ENCODE data around the gene FAIM.
"Not testable (repeated sequence)": the region's sequence is repeated elsewhere in the genome, so short reads cannot be mapped to it uniquely, and the experiment has no call there.

The FAIM gene

DNA sequence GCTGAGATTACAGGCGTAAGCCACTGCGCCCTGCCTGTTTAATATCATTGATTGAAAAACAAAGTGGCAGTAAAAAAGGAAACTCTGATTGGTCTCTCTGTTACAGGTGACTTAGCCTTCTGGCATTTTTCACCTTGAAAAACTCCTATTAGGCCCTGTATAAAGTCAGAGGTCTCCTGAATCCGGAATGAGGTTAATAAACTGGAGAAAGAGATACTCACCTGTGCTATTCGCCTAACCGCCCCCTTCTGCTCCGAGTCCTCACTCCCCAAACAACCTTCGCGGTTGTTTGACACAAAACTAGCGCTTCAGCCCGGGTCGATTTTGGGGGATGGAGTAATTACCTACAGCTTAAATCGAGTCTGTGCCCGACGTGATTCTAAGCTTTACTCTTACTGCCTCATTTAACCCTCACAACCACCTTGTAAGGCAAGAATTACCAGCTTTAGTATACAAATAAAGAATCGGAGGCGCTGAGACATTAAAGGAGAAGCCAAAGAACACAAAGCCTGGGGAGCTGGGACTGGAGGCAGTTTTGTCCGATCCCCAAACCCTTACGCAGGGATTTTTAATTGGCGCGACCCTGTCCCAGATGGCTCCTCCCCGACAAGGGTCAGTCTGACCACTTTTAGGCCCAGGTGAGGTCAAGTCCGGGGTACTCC lies 15.0 kb upstream of the FAIM start:
- Mint-ChIP-seq H3K4me1 (peaks cover 6 to 15% of the 10 kb centered on the region in 2 donors), H3K27ac (peak overlapping the region; percentile 92), H3K4me3 (peak overlapping the region; percentile 84 to 95), H3K36me3 (no peaks in the 10 kb centered on the region), H3K27me3 (no peaks in the 10 kb centered on the region), H3K9me3 (peaks cover 0 to 2% of the 10 kb centered on the region in 2 donors)
- DNase-seq (no peak), ATAC-seq (replicated peaks) (no peak)

DNA sequence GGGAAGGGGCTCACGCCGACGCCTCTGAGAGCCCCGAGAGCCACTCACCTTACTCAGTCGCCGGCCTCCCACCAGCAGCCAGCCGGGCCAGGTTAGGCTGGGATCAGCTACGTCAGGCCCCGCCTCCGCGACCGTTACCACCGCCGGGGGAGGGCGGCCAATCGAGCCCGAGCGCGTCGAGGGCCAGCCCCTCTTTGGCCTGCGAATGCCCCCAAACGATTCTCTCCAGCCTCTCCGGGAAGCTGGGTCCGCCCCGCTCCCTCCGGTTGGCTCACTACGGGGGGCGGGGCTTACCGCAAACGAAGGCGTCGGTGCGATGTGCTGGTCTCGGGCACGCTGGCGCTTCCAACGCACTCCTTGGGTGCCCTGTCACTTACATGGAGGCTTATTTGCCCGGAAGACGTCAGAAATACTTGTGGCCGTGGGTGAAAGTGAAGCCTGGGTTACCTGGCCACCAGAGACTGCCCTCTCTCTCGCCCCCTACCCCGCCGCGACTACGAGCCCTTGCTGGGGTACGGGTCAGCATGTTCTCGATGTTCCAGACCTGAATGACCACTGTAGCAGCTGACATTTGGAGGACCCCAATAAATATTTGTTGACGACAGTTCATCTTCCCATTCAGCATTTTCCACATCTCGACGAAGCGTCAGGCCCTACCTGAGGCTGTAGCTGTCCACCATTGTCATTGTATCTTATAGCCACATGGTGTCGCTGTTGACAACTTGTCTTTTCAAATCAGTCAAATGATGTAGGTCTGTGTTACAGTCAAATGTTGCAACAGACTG lies 14.2 kb upstream of the FAIM start, which contains the start of gene CEP70:
TSS of gene CEP70 (minus strand) at position 111 of the 785 bp plus-strand sequence. CDS start 21,333 bp downstream, outside the sequence.
- H3K9me3 Mint-ChIP-seq = peaks cover 0 to 2% of the 10 kb centered on the region in 2 donors
- DNase-seq (peak; percentile 80), ATAC-seq (replicated peaks) (peak; percentile 93 to 94)
- H3K4me1 Mint-ChIP-seq = peaks cover 6 to 15% of the 10 kb centered on the region in 2 donors
- peak within 1 kb of the TSS; percentile 92 for H3K27ac Mint-ChIP-seq
- H3K36me3 Mint-ChIP-seq = no peaks in the 10 kb centered on the region
- H3K27me3 Mint-ChIP-seq = no peaks in the 10 kb centered on the region
- peak within 1 kb of the TSS; percentile 84 to 95 for H3K4me3 Mint-ChIP-seq

DNA sequence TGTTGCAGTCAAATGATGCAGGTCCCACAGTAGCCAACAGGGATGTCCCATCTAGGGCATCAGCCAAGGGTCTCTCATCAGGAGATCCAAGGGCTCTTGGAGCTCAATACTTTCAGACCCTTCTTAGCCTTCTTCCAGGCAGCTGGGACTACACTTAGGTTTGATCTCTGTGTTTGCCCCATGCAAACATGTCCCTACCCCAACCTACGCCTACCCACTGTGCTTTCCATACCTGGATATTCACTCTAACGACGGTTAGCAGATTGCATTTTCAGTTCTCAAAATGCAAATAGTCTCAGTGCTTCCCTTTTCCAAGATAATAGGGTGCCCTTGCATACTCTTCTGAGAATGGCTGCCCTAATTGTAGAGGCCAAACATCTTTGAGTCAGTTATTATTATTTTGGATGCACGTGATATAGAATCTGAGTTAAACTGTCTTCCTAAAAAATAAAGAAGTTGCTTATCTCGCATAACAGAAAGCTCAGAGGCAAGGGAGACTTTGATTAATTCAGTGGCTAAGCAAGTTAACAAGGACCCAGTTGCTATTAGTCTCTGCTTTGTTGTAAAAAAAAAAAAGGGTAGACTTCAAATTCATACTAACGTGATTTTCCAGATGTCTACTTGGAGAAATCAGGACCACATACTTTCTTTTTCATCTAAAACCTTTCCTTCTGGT lies 13.5 kb upstream of the FAIM start:
- Mint-ChIP-seq H3K36me3 (no peaks in the 10 kb centered on the region), H3K9me3 (peaks cover 0 to 2% of the 10 kb centered on the region in 2 donors), H3K27me3 (peaks cover 0 to under 1% of the 10 kb centered on the region in 2 donors), H3K4me3 (peak overlapping the region; percentile 84 to 95), H3K4me1 (peaks cover 6 to 15% of the 10 kb centered on the region in 2 donors), H3K27ac (no peak overlapping the region)
- DNase-seq (no peak), ATAC-seq (replicated peaks) (no peak)

DNA sequence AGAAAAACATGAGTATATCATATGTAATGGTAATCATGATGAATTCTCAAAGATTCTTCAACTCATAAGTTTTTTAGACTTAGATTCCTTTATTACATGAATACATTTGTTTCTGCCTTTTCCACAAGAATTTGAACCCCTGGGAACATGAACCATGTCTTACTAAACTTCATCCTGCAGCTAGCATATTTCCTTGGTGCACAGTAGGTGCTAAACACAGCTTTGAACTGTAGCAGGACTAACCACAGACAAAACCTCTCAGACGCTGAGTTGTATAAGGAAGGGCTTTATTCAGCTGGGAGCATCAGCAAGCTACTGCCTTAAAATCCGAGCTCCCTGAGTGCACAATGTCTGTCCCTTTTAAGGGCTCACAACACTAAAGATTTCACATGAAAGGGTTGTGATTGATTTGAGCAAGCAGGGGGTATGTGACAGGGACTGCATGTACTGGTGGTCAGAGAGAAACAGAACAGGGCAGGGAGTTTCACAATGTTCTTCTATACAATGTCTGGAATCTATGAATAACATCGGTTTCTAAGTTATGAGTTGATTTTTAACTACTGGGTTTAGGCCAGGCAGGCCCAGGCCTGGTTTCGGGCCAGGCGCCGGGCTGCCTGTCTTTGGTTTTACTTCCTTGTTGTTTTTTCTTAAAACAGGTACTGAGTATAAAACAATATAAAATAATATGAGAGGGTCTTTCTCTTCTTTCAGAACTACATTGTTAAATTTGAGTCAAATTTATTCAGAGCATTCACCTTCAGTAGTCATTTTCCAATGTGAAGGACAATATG lies 11.2 kb upstream of the FAIM start:
- H3K27me3 Mint-ChIP-seq; H3K36me3 Mint-ChIP-seq; H3K4me3 Mint-ChIP-seq; H3K27ac Mint-ChIP-seq; DNase-seq; H3K9me3 Mint-ChIP-seq; ATAC-seq (replicated peaks): not testable (repeated sequence)
- peaks cover 6 to 15% of the 10 kb centered on the region in 2 donors for H3K4me1 Mint-ChIP-seq

DNA sequence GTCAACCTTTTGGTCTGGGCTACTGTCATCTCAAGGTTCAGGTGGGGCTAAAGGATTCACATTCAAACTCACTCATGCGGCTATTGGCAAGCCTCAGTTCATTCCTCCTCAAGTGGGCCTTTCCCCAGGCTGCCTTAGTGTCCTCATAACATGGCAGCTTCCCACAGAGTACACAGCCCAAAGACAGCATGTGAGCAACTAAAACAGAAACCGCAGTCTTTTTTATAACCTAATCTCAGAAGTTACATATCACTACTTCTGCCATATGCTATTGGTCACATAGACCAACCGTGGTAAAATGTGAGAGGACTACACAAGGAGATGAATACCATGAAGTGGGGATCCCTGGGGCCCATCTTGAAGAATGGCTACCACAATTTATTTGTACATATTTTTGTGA lies 10.0 kb upstream of the FAIM start:
- no peak overlapping the region for H3K4me3 Mint-ChIP-seq
- H3K27ac Mint-ChIP-seq = no peak overlapping the region
- peaks cover 5 to 7% of the 10 kb centered on the region in 2 donors for H3K27me3 Mint-ChIP-seq
- peaks cover 6 to 13% of the 10 kb centered on the region in 2 donors for H3K4me1 Mint-ChIP-seq
- ATAC-seq (replicated peaks) (no peak), DNase-seq (no peak)
- H3K36me3 Mint-ChIP-seq = peaks cover 5 to 11% of the 10 kb centered on the region in 2 donors
- peaks cover 0 to 9% of the 10 kb centered on the region in 2 donors for H3K9me3 Mint-ChIP-seq

DNA sequence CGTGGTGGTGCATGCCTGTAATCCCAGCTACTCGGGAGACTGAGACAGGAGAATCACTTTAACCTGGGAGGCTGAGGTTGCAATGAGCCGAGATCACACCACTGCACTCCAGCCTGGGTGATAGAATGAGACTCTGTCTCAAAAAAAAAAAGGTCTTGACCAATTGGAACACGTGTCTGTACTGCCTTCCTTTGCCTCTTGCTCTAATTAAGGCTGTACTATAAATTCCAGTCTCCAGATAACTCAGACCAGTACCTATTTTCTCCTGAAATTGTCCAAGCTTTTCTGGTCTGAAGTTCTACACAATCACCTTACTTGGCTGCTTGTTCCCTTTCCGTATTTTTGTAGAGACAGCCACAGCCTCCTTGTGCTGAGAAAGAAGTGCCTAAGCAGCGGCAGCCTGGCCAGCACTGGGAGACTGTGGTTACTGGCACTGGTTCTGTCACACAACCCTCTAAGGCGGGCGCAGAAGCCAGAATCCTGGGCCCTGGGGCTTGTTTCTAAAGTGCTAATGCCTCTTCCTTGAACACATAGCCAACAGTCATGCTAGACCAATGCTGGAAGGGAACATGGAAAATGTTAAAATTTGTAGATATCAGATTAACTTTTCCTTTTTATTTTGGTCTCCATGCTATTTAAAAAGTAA lies 8.3 kb upstream of the FAIM start:
- no peak for ATAC-seq (replicated peaks)
- Mint-ChIP-seq H3K9me3 (peaks cover 0 to 9% of the 10 kb centered on the region in 2 donors), H3K27ac (no peak overlapping the region)

DNA sequence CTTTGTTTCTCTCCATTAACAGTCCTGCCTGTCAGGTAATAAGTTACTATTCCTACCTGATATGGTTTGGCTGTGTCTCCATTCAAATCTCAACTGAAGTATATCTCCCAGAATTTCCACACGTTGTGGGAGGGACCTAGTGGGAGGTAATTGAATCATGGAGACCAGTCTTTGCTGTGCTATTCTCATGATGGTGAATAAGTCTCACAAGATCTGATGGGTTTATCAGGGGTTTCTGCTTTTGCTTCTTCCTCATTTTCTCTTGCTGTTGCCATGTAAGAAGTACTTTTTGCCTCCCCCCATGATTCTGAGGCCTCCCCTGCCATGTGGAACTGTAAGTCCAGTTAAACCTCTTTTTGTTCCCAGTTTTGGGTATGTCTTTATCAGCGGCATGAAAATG lies 6.9 kb upstream of the FAIM start:
- H3K4me1 Mint-ChIP-seq; DNase-seq; H3K4me3 Mint-ChIP-seq; H3K27me3 Mint-ChIP-seq; H3K9me3 Mint-ChIP-seq; H3K27ac Mint-ChIP-seq; ATAC-seq (replicated peaks): not testable (repeated sequence)
- peaks cover 5 to 11% of the 10 kb centered on the region in 2 donors for H3K36me3 Mint-ChIP-seq

More for the DNA sequence above, 8.3 kb upstream of the FAIM start:
- Mint-ChIP-seq H3K4me3 (no peak overlapping the region), H3K36me3 (peaks cover 5 to 11% of the 10 kb centered on the region in 2 donors), H3K27me3 (peaks cover 5 to 7% of the 10 kb centered on the region in 2 donors), H3K4me1 (peaks cover 0 to under 1% of the 10 kb centered on the region in 2 donors)
- DNase-seq = no peak

DNA sequence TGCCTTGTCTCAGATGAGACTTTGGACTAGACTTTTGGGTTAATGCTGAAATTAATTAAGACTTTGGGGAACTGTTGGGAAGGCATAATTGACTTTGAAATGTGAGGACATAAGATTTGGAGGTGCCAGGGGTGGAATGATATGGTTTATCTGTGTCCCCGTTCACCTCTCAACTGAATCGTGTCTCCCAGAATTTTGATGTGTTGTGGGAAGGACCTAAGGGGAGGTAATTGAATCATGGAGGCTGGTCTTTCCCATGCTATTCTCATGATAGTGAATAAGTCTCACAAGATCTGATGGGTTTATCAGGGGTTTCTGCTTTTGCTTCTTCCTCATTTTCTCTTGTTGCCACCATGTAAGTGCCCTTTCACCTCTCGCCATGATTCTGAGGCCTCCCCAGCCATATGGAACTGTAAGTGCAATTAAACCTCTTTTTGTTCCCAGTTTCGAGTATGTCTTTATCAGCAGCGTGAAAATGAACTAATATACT lies 4.4 kb upstream of the FAIM start:
- H3K27me3 Mint-ChIP-seq; DNase-seq; H3K9me3 Mint-ChIP-seq; ATAC-seq (replicated peaks); H3K4me3 Mint-ChIP-seq; H3K27ac Mint-ChIP-seq: not testable (repeated sequence)
- peaks cover 4 to 14% of the 10 kb centered on the region in 2 donors for H3K4me1 Mint-ChIP-seq
- H3K36me3 Mint-ChIP-seq = peaks cover 5 to 11% of the 10 kb centered on the region in 2 donors

DNA sequence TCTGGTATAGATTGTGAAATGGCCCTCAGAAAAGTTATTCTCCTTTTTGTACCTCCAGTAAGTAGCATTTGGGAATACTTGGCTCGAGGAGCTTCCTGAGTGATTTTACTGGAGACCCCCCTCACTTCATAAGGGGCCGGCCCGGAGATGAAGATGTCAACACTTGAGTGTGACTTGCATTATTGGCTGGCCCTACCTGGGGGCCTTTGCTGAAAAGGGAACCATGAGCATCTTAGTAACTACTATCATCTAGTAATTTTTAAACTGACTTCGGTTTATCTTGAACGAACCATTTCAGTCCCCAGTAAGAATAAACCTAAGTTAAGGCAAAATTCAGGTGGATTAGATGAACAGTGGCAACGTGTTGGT lies 1.3 kb downstream of the FAIM start:
- DNase-seq = no peak
- H3K36me3 Mint-ChIP-seq = peaks cover 3 to 9% of the 10 kb centered on the region in 2 donors

DNA sequence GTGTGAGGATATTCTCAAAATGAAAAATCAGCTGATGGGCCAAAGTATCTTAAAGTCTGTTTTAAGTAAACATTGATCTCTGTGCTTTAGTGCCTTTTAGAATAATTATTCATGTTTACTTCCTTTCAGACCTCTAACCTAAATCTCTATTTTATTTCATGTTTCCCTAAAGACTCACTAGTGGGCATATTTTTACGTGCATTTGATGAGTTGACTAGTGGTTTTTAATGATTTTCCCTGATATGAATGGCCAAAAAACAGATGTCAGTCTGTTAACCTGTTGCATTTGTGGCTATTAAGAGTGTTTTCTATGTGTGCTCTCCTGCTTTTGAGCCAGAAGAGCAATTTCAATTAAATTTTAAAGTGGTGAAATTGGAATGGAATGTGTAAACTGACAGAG lies 6.9 kb downstream of the FAIM start:
- no peak for ATAC-seq (replicated peaks)
- no peak overlapping the region for H3K4me3 Mint-ChIP-seq
- H3K36me3 Mint-ChIP-seq = peaks cover 3 to 5% of the 10 kb centered on the region in 2 donors
- DNase-seq = no peak
- no peaks in the 10 kb centered on the region for H3K27me3 Mint-ChIP-seq
- H3K27ac Mint-ChIP-seq = no peak overlapping the region
- H3K9me3 Mint-ChIP-seq = no peaks in the 10 kb centered on the region
- no peaks in the 10 kb centered on the region for H3K4me1 Mint-ChIP-seq

More for the DNA sequence above, 1.3 kb downstream of the FAIM start:
- Mint-ChIP-seq H3K9me3 (no peaks in the 10 kb centered on the region), H3K4me3 (peak overlapping the region; percentile 85 to 87), H3K27me3 (no peaks in the 10 kb centered on the region), H3K27ac (peak overlapping the region; percentile 87), H3K4me1 (peaks cover 7 to 24% of the 10 kb centered on the region in 2 donors)
- ATAC-seq (replicated peaks) = no peak

DNA sequence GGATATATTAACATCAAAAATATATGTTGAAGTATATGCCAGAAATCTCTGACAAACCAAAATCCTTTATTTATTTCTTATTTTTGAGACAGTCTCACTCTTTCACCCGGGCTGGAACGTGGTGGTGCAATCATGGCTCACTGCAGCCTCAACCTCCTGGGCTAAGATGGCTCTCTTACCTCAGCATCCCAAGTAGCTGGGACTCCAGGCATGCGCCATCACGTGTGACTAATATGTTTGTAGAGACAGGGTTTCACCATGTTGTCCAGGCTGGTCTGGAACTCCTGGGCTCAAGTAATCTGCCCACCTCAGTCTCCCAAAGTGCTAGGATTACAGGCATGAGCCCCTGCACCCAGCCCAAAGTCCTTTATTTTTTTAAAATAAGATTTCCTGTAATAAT lies 11.9 kb downstream of the FAIM start:
- no peaks in the 10 kb centered on the region for H3K27me3 Mint-ChIP-seq
- no peaks in the 10 kb centered on the region for H3K9me3 Mint-ChIP-seq
- H3K4me1 Mint-ChIP-seq = no peaks in the 10 kb centered on the region
- H3K36me3 Mint-ChIP-seq = peaks cover 5 to 7% of the 10 kb centered on the region in 2 donors
- ATAC-seq (replicated peaks) = no peak
- no peak for DNase-seq
- no peak overlapping the region for H3K27ac Mint-ChIP-seq
- no peak overlapping the region for H3K4me3 Mint-ChIP-seq

DNA sequence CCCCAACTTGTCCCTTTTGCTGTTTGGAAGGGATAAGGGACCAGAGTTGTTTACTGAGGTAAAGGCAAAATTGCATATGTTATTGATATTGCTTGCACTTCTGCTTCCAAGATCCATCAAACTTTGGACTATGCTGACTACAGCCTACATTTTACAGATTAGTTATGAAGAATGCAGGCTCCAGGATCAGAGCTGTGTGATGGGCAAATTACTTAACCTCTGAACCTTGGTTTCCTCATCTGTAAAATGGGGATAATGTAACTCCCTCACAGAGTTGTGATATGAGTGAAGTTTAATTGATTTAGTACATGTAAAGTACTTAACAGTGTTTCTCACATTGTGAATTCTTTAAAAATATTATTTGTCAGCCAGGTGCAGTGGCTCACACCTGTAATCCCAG lies 15.9 kb downstream of the FAIM start:
- Mint-ChIP-seq H3K27me3 (no peaks in the 10 kb centered on the region), H3K36me3 (peaks cover 11 to 12% of the 10 kb centered on the region in 2 donors), H3K4me3 (no peak overlapping the region), H3K27ac (no peak overlapping the region), H3K9me3 (no peaks in the 10 kb centered on the region), H3K4me1 (peaks cover 0 to 2% of the 10 kb centered on the region in 2 donors)
- DNase-seq (no peak), ATAC-seq (replicated peaks) (no peak)

DNA sequence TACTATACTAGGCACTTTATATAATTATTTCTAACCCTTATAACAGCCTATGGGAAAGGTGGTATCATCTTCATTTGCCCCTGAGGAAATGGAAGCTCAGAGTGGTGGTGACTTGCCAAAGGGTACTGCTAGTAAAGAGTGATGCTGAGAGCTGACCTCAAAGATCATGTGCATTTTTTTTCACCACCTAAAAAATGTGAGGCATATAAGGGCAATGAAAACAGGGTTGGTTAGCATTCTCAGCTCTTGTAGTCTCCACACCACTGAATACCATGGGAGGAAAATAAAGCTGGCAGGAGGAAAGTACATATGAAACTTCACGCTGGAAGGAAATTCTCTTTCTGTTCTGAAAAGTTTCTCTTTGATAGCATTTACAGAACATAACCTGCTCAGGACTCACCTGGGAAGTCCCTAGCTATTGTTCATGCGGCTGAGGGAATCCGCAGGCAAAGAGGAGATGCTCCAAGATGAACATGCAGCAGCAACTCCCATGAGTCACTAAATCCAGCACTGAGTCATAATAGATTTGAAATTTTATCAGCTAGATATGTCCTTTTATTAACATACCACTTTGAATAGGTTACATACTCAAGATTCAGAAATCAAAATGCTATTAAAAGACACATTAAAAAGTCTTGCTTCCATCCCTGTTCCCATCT lies 17.3 kb downstream of the FAIM start:
- H3K27ac Mint-ChIP-seq = no peak overlapping the region
- ATAC-seq (replicated peaks) = no peak

More for the DNA sequence above, 17.3 kb downstream of the FAIM start:
- Mint-ChIP-seq H3K4me1 (peaks cover 0 to 2% of the 10 kb centered on the region in 2 donors), H3K36me3 (peaks cover 15 to 19% of the 10 kb centered on the region in 2 donors), H3K27me3 (no peaks in the 10 kb centered on the region), H3K4me3 (no peak overlapping the region), H3K9me3 (no peaks in the 10 kb centered on the region)
- no peak for DNase-seq
